H1 (cell line): Measurements from ENCODE around the gene UFD1. TPM values are rescaled to one million over a fixed set of nuclear protein-coding genes. Genes with fewer than 3 reads are reported as not detected.

Source experiments
- CHD1 ChIP-seq: IDR thresholded peaks from 2 replicates; pipeline ENCODE4 v1.6.1; 2012; ENCODE audit warnings: low read depth, low read length, improper control_type of control experiment
- CHD7 ChIP-seq: fragments of 300-600 bp; sonication (generic); IDR thresholded peaks from 2 replicates; pipeline ENCODE4 v1.7.1; 2012; ENCODE audit warnings: low read length, moderate library complexity, mild to moderate bottlenecking, inconsistent platforms; ENCODE audit not compliant: insufficient replicate concordance
- MAX ChIP-seq: IDR thresholded peaks from 2 replicates; pipeline ENCODE4 v1.6.1; 2012; ENCODE audit warnings: inconsistent platforms
- polyA plus RNA-seq, 7 experiments: library from polyadenylated mRNA; depleted of rRNA in 3 of 7; stranded (reverse) in 5 of 7; unstranded in 2 of 7; fragments of >200 nt in 5 of 7; fragments of 200-250 nt in 2 of 7; gene quantifications; 1 replicate in 5 of 7; 2 replicates in 1 of 7; 4 replicates in 1 of 7; pipeline versions ENCODE4 v1.2.1 to v1.2.3, GENCODE V29; 2011 to 2013; ENCODE audit warnings: missing spikeins in 2 of 7, mixed read lengths in 2 of 7
- total RNA-seq: library from RNA; stranded (reverse); fragmentation: NEBNext Ultra II Directional; extraction: Animal tissue kit (Norgen Biotek cat#: 25700); gene quantifications from 2 replicates; pipeline ENCODE4 v1.2.1, GENCODE V29; 2021

Gene UFD1
- total and polyA plus RNA-seq, 2 of the 8 experiments (the other 6 are each of a cell fraction or from before 2014, with no cell fraction given) = 74.6 to 116 TPM

- TF ChIP-seq CHD7 (no peak), MAX (no peak), CHD1 (no peak)
Measured at GRCh38 chr22:19405133-19405532, 73.9 kb downstream of the UFD1 start (continued).
